Middle frontal gyrus (tissue), 1 donor: Measurements from ENCODE around the gene MGRN1.
"Not testable (repeated sequence)": the region's sequence is repeated elsewhere in the genome, so short reads cannot be mapped to it uniquely, and the experiment has no call there.

Experiments used
- DNase-seq: peaks from one replicate; pipeline ENCODE4 v3.0.0-alpha.2; 2015; ENCODE audit warnings: low spot score; ENCODE audit errors: extremely low spot score

The MGRN1 gene

GRCh38 chr16:4733211-4733742, 108.7 kb downstream of the MGRN1 start:
- no peak for DNase-seq

GRCh38 chr16:4733747-4734062, 109.1 kb downstream of the MGRN1 start:
- no peak for DNase-seq

- DNase-seq: peak; percentile 93
Measured at GRCh38 chr16:4734063-4734729, 109.6 kb downstream of the MGRN1 start, which contains the start of the genes ANKS3 and DNAAF8. TSS of gene ANKS3 (minus strand) at chr16:4734271. CDS start at chr16:4730149, 4,122 bp downstream. TSS of gene DNAAF8 (plus strand) at chr16:4734537. CDS start at chr16:4736515, 1,978 bp downstream.

DNA sequence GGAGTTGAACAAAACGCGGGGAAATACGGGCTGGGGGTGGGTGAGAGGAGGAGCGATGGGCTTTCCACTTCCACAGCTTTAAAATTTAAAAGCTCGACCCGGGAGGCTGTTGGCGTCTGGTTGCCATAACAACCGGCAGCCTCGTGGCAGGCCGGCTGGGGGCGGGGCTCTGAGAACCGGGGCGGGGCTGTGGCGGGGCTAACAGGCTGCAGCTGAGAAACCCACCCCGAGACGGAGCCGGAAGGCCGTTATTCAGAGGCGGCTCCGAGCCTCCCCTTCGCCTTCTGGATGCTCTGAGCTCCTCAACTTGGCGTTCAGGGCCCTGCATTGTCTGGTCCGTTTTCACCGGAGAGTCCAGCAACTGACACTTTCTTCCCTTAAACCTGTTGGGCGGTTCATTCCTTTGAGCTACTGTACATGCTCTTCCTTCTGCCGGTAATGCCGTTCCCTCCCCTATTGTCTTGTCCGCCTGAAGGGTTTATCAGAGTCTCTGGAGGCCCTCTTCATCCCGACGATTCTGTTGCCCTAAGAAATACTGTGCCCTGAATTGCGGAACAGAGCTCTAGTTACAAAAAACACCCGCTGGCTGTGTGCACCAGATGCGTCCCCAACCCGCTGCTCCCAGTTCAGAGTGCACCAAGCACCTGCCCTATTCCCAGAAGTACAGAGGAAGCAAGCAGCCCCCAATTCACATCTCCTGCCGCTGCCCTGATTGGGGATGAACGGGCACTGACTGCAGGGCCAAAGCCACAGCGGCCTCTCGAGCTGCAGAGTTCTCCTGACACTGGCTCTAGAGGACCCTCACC, 110.3 kb downstream of the MGRN1 start:
- peak; percentile 45 for DNase-seq

DNA sequence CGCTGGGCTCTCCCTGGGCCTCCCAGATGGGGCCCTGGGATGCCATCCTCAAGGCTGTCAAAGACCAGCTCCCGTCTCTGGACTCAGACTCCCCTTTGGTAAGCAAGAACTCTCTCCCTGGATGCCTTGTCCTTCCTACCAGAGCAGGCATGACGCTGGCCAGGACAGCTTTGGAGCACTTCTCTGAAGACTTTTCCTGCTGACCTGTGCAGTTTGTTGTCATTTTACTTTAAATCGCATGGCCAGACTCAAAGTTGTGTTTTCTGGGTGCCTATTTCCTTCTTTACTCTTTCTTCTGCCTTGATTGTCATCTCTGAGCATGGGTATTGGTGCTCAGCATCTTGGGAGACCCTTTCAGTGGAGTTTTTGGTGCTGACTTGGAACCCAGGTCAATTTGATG, 111.9 kb downstream of the MGRN1 start:
- no peak for DNase-seq

GRCh38 chr16:4737545-4737944, 112.9 kb downstream of the MGRN1 start:
- no peak for DNase-seq

DNA sequence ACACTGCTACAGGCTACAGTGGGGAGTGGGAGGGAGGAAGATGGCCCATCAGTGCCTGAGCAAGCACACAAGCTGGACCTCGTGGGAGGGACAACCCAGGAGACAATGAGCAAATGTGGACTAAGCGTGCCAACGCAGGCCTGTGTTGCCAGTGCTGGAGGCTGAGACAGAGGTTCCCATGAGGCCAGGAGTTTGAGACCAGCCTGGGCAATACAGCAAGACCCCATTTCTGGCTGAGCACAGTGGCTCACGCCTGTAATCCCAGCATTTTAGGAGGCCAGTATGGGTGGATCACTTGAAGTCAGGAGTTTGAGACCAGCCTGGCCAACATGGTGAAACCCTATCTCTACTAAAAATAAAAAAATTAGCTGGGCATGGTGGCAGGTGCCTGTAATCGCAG, 113.7 kb downstream of the MGRN1 start:
- not testable (repeated sequence) for DNase-seq
